ENCODE measurements around the gene TRERF1.

The TRERF1 gene

GRCh38 chr6:42236682-42237473, 214.8 kb downstream of the TRERF1 start:
- no peaks in the 10 kb centered on the region for H3K9me3 ChIP-seq (ENCODE audit: control insufficient read depth in 5 of 5, low read length in 5 of 5)
- H3K36me3 ChIP-seq (ENCODE audit: control insufficient read depth in 5 of 5, insufficient read depth in 5 of 5, low read length in 5 of 5) = peaks cover 4 to 38% (median 23%) of the 10 kb centered on the region in 5 donors
- H3K27me3 ChIP-seq (ENCODE audit: control insufficient read depth in 5 of 5, insufficient read depth in 4 of 5, low read length in 5 of 5) = no peaks in the 10 kb centered on the region
- no peak overlapping the region for H3K27ac ChIP-seq (ENCODE audit: low read depth, low read length)
- no peaks in the 10 kb centered on the region for H3K4me1 ChIP-seq (ENCODE audit: control insufficient read depth in 5 of 5, insufficient read depth in 5 of 5, low read length in 5 of 5)
- H3K4me3 ChIP-seq (ENCODE audit: low read depth in 1 of 5, low read length in 5 of 5) = no peak overlapping the region
- H3K9ac ChIP-seq (ENCODE audit: low read length in 5 of 5) = no peak overlapping the region

GRCh38 chr6:42236030-42236429, 215.7 kb downstream of the TRERF1 start:
- H3K9me3 ChIP-seq (ENCODE audit: control insufficient read depth in 5 of 5, low read length in 5 of 5) = no peaks in the 10 kb centered on the region
- no peaks in the 10 kb centered on the region for H3K27me3 ChIP-seq (ENCODE audit: control insufficient read depth in 5 of 5, insufficient read depth in 4 of 5, low read length in 5 of 5)
- H3K9ac ChIP-seq (ENCODE audit: low read length in 5 of 5) = no peak overlapping the region
- H3K4me3 ChIP-seq (ENCODE audit: low read depth in 1 of 5, low read length in 5 of 5) = no peak overlapping the region
- H3K27ac ChIP-seq (ENCODE audit: low read depth, low read length) = no peak overlapping the region
- peaks cover 4 to 40% (median 22%) of the 10 kb centered on the region in 5 donors for H3K36me3 ChIP-seq (ENCODE audit: control insufficient read depth in 5 of 5, insufficient read depth in 5 of 5, low read length in 5 of 5)
- no peaks in the 10 kb centered on the region for H3K4me1 ChIP-seq (ENCODE audit: control insufficient read depth in 5 of 5, insufficient read depth in 5 of 5, low read length in 5 of 5)

- Histone ChIP-seq H3K9me3 (ENCODE audit: control insufficient read depth in 5 of 5, low read length in 5 of 5) (no peaks in the 10 kb centered on the region), H3K27me3 (ENCODE audit: control insufficient read depth in 5 of 5, insufficient read depth in 4 of 5, low read length in 5 of 5) (no peaks in the 10 kb centered on the region), H3K27ac (ENCODE audit: low read depth, low read length) (no peak overlapping the region), H3K4me3 (ENCODE audit: low read depth in 1 of 5, low read length in 5 of 5) (no peak overlapping the region), H3K36me3 (ENCODE audit: control insufficient read depth in 5 of 5, insufficient read depth in 5 of 5, low read length in 5 of 5) (peaks cover 0 to 47% (median 20%) of the 10 kb centered on the region in 5 donors), H3K9ac (ENCODE audit: low read length in 5 of 5) (no peak overlapping the region), H3K4me1 (ENCODE audit: control insufficient read depth in 5 of 5, insufficient read depth in 5 of 5, low read length in 5 of 5) (no peaks in the 10 kb centered on the region)
Observed at GRCh38 chr6:42232035-42232434, 219.7 kb downstream of the TRERF1 start.

- no peaks in the 10 kb centered on the region for H3K27me3 ChIP-seq (ENCODE audit: control insufficient read depth in 5 of 5, insufficient read depth in 4 of 5, low read length in 5 of 5)
- peaks cover 0 to 35% (median 20%) of the 10 kb centered on the region in 5 donors for H3K36me3 ChIP-seq (ENCODE audit: control insufficient read depth in 5 of 5, insufficient read depth in 5 of 5, low read length in 5 of 5)
- H3K4me1 ChIP-seq (ENCODE audit: control insufficient read depth in 5 of 5, insufficient read depth in 5 of 5, low read length in 5 of 5) = no peaks in the 10 kb centered on the region
- no peaks in the 10 kb centered on the region for H3K9me3 ChIP-seq (ENCODE audit: control insufficient read depth in 5 of 5, low read length in 5 of 5)
- H3K4me3 ChIP-seq (ENCODE audit: low read depth in 1 of 5, low read length in 5 of 5) = no peak overlapping the region
- H3K9ac ChIP-seq (ENCODE audit: low read length in 5 of 5) = no peak overlapping the region
- H3K27ac ChIP-seq (ENCODE audit: low read depth, low read length) = no peak overlapping the region
Observed at GRCh38 chr6:42230345-42231321, 221.1 kb downstream of the TRERF1 start.

- peaks cover 0 to 31% (median 20%) of the 10 kb centered on the region in 5 donors for H3K36me3 ChIP-seq (ENCODE audit: control insufficient read depth in 5 of 5, insufficient read depth in 5 of 5, low read length in 5 of 5)
- peaks cover 0 to 2% (median 0%) of the 10 kb centered on the region in 5 donors for H3K4me1 ChIP-seq (ENCODE audit: control insufficient read depth in 5 of 5, insufficient read depth in 5 of 5, low read length in 5 of 5)
- H3K4me3 ChIP-seq (ENCODE audit: low read depth in 1 of 5, low read length in 5 of 5) = no peak overlapping the region
Observed at GRCh38 chr6:42229506-42230119, 222.1 kb downstream of the TRERF1 start.

GRCh38 chr6:42228305-42228704, 223.4 kb downstream of the TRERF1 start:
- H3K4me1 ChIP-seq (ENCODE audit: control insufficient read depth in 5 of 5, insufficient read depth in 5 of 5, low read length in 5 of 5) = peaks cover 0 to 2% (median 0%) of the 10 kb centered on the region in 5 donors
- H3K27ac ChIP-seq (ENCODE audit: low read depth, low read length) = no peak overlapping the region
- H3K9ac ChIP-seq (ENCODE audit: low read length in 5 of 5) = no peak overlapping the region
- no peaks in the 10 kb centered on the region for H3K27me3 ChIP-seq (ENCODE audit: control insufficient read depth in 5 of 5, insufficient read depth in 4 of 5, low read length in 5 of 5)
- peaks cover 0 to 31% (median 20%) of the 10 kb centered on the region in 5 donors for H3K36me3 ChIP-seq (ENCODE audit: control insufficient read depth in 5 of 5, insufficient read depth in 5 of 5, low read length in 5 of 5)
- H3K4me3 ChIP-seq (ENCODE audit: low read depth in 1 of 5, low read length in 5 of 5) = no peak overlapping the region
- no peaks in the 10 kb centered on the region for H3K9me3 ChIP-seq (ENCODE audit: control insufficient read depth in 5 of 5, low read length in 5 of 5)

More at GRCh38 chr6:42229506-42230119, 222.1 kb downstream of the TRERF1 start:
- no peaks in the 10 kb centered on the region for H3K9me3 ChIP-seq (ENCODE audit: control insufficient read depth in 5 of 5, low read length in 5 of 5)
- H3K27me3 ChIP-seq (ENCODE audit: control insufficient read depth in 5 of 5, insufficient read depth in 4 of 5, low read length in 5 of 5) = no peaks in the 10 kb centered on the region
- no peak overlapping the region for H3K9ac ChIP-seq (ENCODE audit: low read length in 5 of 5)
- H3K27ac ChIP-seq (ENCODE audit: low read depth, low read length) = no peak overlapping the region

- H3K36me3 ChIP-seq (ENCODE audit: control insufficient read depth in 5 of 5, insufficient read depth in 5 of 5, low read length in 5 of 5) = peaks cover 0 to 26% (median 15%) of the 10 kb centered on the region in 5 donors
- peaks cover 0 to 2% (median 0%) of the 10 kb centered on the region in 5 donors for H3K4me1 ChIP-seq (ENCODE audit: control insufficient read depth in 5 of 5, insufficient read depth in 5 of 5, low read length in 5 of 5)
- no peaks in the 10 kb centered on the region for H3K27me3 ChIP-seq (ENCODE audit: control insufficient read depth in 5 of 5, insufficient read depth in 4 of 5, low read length in 5 of 5)
- no peak overlapping the region for H3K27ac ChIP-seq (ENCODE audit: low read depth, low read length)
- no peak overlapping the region for H3K4me3 ChIP-seq (ENCODE audit: low read depth in 1 of 5, low read length in 5 of 5)
- no peaks in the 10 kb centered on the region for H3K9me3 ChIP-seq (ENCODE audit: control insufficient read depth in 5 of 5, low read length in 5 of 5)
- H3K9ac ChIP-seq (ENCODE audit: low read length in 5 of 5) = no peak overlapping the region
Observed at GRCh38 chr6:42227173-42227850, 224.4 kb downstream of the TRERF1 start.

GRCh38 chr6:42226645-42227143, 225.0 kb downstream of the TRERF1 start:
- Histone ChIP-seq H3K9me3 (ENCODE audit: control insufficient read depth in 5 of 5, low read length in 5 of 5) (no peaks in the 10 kb centered on the region), H3K27ac (ENCODE audit: low read depth, low read length) (no peak overlapping the region), H3K36me3 (ENCODE audit: control insufficient read depth in 5 of 5, insufficient read depth in 5 of 5, low read length in 5 of 5) (peaks cover 0 to 22% (median 14%) of the 10 kb centered on the region in 5 donors), H3K4me3 (ENCODE audit: low read depth in 1 of 5, low read length in 5 of 5) (no peak overlapping the region), H3K4me1 (ENCODE audit: control insufficient read depth in 5 of 5, insufficient read depth in 5 of 5, low read length in 5 of 5) (peaks cover 0 to 2% (median 0%) of the 10 kb centered on the region in 5 donors), H3K27me3 (ENCODE audit: control insufficient read depth in 5 of 5, insufficient read depth in 4 of 5, low read length in 5 of 5) (no peaks in the 10 kb centered on the region), H3K9ac (ENCODE audit: low read length in 5 of 5) (no peak overlapping the region)

GRCh38 chr6:42226161-42226611, 225.5 kb downstream of the TRERF1 start:
- no peak overlapping the region for H3K27ac ChIP-seq (ENCODE audit: low read depth, low read length)
- no peaks in the 10 kb centered on the region for H3K27me3 ChIP-seq (ENCODE audit: control insufficient read depth in 5 of 5, insufficient read depth in 4 of 5, low read length in 5 of 5)
- no peak overlapping the region for H3K9ac ChIP-seq (ENCODE audit: low read length in 5 of 5)
- no peaks in the 10 kb centered on the region for H3K9me3 ChIP-seq (ENCODE audit: control insufficient read depth in 5 of 5, low read length in 5 of 5)
- peaks cover 0 to 18% (median 11%) of the 10 kb centered on the region in 5 donors for H3K36me3 ChIP-seq (ENCODE audit: control insufficient read depth in 5 of 5, insufficient read depth in 5 of 5, low read length in 5 of 5)
- H3K4me1 ChIP-seq (ENCODE audit: control insufficient read depth in 5 of 5, insufficient read depth in 5 of 5, low read length in 5 of 5) = peaks cover 0 to 2% (median 0%) of the 10 kb centered on the region in 5 donors
- H3K4me3 ChIP-seq (ENCODE audit: low read depth in 1 of 5, low read length in 5 of 5) = no peak overlapping the region

Data from subcutaneous abdominal adipose tissue (tissue), 5 donors.